Activated CD4-positive, alpha-beta T cell treated with anti-CD3 and anti-CD28 coated beads, Interleukin-2, amount 50 U/mL, for 24 hours (primary cell): ENCODE measurements around the gene PLK4.
"Not testable (repeated sequence)": the region's sequence is repeated elsewhere in the genome, so short reads cannot be mapped to it uniquely, and the experiment has no call there.

ENCODE experiments used
- DNase-seq, 2 donors: peaks; one replicate each; pipeline ENCODE4 v3.0.0-alpha.2; 2020; ENCODE audit warnings: low read depth in 1 of 2, low spot score in 1 of 2

Gene PLK4

DNA sequence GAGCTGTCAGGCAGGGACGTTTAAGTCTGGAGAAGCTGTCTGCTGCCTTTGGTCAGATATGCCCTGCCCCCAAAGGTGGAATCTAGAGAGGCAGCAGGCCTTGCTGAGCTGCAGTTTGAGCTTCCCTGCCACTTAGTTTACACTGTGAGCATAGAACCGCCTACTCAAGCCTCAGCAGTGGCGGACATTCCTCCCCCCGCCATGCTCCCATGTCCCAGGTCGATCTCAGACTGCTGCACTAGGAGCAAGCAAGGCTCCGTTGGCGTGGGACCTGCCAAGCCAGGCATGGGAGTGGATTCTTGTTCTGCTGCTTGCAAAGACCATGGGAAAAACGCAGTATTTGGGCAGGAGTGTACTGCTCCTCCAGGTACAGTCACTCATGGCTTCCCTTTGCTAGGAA, 24.3 kb downstream of the PLK4 start:
- no peak for DNase-seq

DNA sequence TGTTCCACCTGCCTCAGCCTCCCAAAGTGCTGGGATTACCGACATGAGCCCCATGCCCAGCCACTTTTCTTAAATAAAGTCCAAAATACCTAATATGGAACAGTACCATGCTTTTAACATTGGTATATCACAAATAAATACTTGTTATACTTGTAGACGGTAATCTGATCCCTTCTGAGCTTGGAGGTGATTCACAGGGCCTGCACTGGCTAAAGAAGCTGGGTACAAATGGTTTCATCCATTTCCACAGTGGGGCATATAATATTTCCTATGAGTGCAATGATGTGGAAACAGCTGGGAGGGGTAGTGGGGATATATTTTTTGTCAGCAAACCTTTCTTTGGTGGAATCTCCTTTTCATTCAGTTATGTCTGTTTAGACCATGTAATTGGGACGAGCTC, 35.8 kb downstream of the PLK4 start:
- DNase-seq = no peak

DNA sequence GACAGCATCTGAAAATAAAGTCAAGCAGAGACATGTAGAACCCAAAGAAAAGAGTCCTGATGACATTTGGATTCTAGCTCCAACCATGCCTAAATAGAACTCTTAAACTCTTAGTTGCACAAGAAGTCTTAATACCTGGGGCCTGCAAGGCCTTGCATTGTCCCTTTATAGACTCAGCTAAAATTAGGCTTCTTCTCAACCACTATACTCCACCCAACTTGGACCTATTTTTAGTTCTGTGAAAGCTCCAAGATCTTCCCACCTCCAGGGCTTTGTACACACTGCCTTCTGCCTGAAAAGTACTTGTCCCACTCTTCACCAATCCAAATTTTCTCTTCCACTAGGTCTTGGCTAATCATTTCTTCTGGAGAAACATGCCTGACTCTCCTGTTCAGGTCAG, 36.5 kb downstream of the PLK4 start:
- DNase-seq = no peak

DNA sequence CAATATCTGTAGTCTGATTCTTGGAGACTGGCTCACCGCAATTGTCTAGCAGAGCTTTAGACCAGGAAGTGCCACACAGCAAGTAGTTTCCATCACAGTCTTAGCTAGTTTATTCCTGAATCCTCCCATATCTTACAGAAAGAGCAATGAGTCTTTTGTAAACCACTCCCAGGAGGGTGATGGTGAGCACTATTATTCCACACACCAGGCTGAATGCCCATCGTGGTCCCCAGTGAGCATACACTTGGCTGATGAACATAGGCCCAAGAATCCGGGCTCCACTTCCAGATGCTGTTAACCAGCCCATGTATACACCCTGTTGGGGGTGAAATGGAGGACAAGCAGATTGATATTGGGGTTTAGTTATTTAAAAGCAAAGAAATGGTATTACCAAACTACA, 39.8 kb downstream of the PLK4 start:
- no peak for DNase-seq

DNA sequence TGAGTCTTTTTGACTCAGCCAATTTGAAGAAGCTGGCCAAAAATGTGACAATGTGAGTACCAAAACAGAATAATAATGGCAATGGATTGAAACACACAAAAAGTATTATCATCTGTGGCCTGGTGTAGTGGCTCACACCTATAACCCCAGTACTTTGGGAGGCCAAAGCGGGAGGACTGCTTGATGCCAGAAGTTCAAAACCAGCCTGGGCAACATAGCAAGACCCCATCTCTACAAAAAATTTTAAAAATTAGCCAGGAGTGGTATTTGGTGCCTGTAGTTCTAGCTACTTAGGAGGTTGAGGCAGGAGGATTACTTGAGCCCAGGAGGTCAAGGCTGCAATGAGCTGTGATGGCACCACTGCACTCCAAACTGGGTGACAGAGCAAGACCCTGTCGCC, 41.5 kb downstream of the PLK4 start:
- no peak for DNase-seq

DNA sequence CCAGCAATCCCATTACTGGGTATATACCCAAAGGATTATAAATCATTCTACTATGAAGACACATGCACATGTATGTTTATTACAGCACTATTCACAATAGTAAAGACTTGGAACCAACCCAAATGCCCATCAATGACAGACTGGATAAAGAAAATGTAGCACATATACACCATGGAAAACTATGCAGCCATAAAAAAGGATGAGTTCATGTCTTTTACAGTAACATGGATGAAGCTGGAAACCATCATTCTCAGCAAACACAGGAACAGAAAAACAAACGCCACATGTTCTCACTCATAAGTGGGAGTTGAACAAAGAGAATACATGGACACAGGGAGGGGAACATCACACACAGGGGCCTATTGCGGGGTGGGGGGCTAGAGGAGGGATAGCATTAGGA, 45.0 kb downstream of the PLK4 start:
- DNase-seq = not testable (repeated sequence)

DNA sequence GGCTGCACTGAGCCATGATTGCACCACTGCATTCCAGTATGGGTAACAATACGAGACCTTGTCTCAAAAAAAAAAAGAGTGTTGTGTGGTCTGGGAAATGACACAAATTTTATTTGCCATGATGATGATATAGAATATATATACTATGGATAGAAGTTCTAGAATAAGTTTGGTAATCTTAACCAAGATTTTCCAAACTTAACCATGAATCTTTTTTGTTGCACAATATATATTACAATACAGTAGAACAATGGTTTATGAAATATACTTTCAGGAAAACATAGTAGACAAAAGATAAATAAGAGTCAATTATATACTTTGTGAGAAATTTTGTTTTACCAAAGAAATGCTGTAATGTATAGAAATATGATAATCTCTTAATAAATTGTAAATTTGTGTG, 49.5 kb downstream of the PLK4 start:
- DNase-seq = no peak

DNA sequence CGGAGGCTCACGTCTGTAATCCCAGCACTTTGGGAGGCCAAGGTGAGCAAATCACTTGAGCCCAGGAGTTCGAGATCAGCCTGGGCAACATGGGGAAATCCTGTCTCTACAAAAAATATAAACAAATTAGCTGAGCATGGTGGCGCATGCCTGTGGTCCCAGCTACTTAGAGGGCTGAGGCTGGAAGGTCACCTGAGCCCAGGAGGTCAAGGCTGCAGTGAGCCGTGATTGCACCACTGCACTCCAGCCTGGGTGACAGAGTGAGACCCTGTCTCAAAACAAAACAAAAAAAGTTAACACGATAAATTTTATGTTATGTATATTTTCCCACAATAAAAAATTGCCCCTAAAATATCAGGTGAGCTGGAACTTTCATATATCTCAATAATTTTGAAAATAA, 51.1 kb downstream of the PLK4 start:
- DNase-seq = not testable (repeated sequence)

DNA sequence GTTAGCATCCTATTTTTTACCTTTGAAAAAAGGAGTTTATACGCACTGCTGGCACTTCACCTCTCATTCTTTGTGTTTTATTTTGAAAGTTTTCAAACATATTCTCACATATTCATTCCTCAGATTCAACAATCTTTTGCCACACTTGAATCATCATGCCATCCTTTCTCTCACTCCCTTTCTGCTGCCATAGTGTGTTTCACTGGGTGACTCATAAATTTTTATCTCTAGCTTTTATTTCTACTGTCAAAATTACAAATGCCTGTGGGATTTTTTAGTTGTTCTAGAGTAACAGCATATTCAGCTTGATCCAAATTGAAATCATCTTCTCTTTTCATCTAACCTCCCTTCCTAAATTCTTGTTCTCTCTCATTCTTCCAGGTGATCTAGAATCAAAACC, 56.3 kb downstream of the PLK4 start:
- DNase-seq = no peak
